ENCODE data around the gene ZSWIM2.
"Not testable (repeated sequence)": the region's sequence is repeated elsewhere in the genome, so short reads cannot be mapped to it uniquely, and the experiment has no call there.

Gene ZSWIM2, protein sequence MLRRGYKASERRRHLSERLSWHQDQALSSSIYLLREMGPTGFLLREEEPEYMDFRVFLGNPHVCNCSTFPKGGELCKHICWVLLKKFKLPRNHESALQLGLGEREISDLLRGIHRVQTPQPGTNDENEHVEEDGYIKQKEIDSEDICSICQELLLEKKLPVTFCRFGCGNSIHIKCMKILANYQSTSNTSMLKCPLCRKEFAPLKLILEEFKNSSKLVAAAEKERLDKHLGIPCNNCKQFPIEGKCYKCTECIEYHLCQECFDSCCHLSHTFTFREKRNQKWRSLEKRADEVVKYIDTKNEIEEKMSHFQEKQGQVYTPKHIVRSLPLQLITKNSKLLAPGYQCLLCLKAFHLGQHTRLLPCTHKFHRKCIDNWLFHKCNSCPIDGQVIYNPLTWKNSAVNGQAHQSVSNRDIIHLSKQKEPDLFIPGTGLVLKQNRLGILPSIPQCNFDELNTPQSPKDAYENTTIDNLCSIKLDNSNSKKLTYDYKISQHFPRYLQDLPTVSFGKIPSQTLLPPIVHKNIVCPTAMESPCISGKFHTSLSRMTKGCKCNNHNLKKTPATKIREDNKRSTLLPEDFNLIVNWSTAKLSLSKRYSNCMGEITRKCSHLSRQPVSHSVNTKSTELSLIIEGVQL

DNA sequence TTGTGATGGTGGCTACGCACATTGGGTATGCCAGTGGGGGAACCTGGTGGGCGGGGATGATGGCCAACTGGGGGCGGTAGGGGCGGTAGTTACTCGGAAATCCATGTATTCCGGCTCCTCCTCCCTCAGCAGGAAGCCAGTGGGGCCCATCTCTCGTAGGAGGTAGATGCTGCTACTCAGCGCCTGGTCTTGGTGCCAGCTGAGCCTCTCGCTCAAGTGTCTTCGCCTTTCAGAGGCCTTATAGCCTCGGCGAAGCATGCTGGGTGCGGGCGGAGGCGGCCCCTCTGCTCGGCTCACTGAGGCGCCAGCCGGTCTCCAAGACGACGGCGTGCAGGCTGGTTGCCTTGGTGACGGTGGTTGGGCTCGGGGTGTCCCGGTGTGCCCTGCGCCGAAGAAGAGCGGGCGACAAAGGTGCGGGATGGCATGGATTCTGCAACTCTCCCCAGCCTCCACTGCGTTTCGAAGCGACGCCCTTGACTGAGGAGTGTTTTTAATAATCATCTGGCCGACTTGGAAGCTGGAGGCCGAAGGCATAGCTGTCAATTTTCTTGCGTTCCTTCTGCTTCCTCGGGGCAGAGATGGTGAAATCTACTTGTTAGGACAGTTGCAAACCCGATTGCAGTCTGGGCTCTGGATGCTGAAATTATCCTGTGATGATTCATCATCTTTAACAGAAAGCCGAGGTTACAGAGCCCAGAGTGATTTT lies at the start of gene ZSWIM2:
Gene ZSWIM2, minus strand, starts transcription at position 298 of the 706 bp plus-strand sequence. Its CDS starts 40 bp downstream, at position 258.
- peak; percentile 86 for DNase-seq (ENCODE audit: low read depth, low spot score)

DNA sequence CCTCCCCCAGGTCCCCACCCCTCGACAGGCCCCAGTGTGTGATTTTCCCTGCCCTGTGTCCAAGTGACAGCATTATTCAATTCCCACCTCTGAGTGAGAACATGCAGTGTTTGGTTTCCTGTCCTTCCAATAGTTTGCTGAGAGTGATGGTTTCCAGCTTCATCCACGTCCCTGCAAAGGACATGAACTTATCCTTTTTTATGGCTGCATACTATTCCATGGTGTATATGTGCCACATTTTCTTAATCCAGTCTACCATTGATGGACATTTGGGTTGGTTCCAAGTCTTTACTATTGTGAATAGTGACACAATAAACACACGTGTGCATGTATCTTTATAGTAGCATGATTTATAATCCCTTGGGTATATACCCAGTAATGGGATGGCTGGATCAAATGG lies 47.2 kb upstream of the ZSWIM2 start:
- not testable (repeated sequence) for DNase-seq (ENCODE audit: low read depth, low spot score)

DNA sequence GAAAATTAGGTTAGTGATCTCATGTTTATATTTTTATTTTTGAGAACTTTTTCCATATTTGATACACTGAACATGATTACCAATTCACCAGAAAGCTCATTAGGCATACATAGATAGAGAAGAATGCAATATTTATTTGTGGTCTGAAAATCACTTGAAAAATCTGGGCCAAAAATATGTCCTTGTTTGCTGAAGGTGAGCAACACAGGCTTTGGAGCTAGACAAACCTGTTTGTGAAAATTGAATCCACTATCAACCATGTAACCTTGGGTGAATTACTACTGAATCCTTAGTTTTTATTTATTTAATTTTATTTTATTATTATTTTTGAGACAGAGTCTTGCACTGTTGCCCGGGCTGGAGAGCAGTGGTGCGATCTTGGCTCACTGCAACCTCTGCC lies 46.5 kb upstream of the ZSWIM2 start:
- no peak for DNase-seq (ENCODE audit: low read depth, low spot score)

DNA sequence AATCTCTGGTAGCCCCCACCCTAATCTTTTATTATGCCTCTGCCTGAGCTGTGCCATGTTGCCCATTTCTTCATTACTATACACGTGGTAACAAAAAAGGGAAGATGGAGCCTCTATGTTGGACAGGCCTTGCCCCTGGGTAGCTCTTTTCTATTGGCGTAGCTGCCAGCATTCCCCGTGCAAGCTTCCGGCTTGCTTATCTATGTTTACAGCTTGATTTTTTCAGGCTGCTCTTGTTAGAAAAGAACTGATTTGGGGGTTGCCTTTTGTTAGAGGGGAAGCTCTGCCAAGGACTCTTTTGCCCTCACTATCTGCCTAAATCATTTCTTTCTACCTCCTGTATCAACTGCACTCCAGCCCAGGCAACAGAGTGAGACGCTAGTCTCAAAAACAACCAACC lies 45.5 kb upstream of the ZSWIM2 start:
- no peak for DNase-seq (ENCODE audit: low read depth, low spot score)

DNA sequence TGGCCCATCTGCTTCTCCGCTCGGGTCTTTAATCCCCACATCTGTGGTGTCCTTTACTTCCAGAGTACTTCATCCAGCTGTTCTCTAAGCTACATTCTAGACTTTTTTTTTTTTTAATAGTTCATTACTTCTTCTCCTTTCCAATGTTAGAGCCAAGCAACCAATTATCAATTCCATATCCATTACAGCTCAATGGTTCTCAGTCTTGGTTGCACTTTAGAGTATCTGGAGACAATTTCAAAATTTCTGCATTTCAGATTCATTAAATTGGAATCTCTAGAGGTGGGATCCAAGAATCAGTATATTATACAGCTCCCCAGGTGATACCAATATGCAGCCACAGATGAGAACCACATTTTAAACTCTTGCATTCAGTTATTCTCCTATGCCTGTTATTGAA lies 43.9 kb upstream of the ZSWIM2 start:
- no peak for DNase-seq (ENCODE audit: low read depth, low spot score)

DNA sequence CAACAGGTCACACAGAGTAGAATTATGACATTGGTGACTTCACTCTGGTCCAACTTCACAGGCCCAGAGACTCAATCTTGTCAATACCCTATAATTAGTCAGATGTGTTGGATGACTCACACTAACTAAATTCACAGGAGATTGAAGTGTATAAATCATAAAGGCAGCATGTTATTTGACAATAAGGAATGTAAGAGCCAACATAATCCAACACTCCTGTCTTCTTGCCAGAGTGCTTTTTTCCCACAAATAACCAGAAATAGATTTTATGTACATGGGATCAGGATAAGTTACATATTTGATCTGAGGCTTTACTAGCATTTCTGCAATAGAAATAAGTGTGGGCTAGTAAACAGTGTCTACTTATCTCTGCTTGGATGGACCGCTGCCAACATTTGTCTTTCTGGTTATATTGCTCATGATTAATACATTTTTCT lies 42.2 kb upstream of the ZSWIM2 start:
- DNase-seq (ENCODE audit: low read depth, low spot score), result peak; percentile 7

DNA sequence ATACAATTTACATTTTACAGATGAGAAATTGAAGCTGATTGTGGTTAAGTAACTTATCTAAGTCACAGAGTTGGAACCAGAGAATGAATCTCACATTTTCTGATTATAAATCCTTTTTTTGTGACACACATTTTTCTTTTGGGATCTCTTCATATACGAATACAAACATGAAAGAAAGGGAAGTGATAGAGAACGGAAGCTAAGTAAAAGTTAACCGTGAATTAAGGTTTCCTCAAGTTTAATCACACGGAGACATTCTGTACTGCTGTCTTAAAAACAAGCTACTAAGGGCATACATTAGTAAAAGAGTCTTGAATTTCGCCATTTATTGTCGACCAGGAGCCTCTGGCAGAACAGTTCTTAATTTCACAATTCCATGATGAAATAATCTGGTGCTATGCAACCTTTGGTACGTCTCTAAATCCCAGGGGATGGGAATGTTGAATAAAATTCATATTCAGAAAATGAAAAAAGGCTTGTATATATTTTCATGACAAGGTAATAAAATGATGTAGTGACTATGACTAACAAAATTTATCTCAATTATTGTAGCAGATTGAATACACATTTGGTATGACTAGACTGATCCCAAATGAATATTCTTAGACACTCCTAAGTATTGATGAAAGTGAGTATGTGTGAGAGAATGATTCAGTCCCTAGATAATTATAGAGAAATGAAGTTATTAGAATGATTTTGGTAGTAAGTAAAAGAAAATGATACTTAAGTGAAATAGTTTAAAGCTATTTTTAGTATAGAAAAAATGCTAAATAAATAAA lies 40.3 kb upstream of the ZSWIM2 start:
- DNase-seq (ENCODE audit: low read depth, low spot score), result no peak

DNA sequence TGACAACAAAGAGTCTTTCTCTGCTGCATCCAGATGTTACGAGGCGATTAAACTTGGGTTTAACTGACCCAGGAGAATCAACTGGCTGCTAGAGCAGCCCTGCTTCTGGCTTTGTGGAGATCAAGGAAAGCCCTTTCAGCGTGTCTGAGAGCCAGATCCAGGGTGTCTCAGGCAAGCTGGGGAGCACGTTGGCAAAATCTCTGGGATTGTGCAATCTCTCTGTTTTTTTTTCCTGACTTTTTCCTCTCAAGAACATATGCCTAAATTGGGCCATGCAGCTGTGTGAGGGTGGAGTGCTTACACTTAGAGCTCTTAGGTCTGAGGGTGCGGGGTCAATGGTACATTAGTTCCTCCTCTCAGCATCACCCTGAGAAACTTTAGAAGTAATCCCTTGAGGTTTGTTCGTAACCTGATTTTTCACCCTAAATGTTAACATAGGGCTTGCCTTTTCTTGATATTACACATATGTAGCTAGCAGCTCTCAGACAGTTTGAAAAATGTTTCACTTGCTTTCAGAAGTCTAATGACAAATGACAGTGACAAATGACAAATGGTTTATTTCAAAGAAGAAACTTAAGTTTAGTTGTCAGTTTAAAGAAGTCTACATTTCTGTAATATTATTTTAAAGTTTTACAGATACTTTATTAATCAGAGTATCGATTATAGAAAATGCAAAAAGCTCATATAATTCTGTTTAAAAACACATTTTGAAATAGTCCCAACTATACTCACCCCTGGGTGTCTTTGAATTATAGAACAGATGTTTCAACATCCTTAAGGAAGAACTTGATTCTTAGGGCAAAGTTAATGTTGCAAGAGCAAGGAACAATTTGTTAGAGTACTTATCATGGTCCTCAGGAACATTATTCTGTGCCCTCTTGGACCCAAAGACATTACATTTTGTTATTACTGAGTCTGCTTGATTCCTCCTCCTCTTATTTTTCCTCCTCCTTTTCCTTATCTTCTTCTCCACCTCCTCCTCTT lies 38.4 kb upstream of the ZSWIM2 start:
- no peak for DNase-seq (ENCODE audit: low read depth, low spot score)

DNA sequence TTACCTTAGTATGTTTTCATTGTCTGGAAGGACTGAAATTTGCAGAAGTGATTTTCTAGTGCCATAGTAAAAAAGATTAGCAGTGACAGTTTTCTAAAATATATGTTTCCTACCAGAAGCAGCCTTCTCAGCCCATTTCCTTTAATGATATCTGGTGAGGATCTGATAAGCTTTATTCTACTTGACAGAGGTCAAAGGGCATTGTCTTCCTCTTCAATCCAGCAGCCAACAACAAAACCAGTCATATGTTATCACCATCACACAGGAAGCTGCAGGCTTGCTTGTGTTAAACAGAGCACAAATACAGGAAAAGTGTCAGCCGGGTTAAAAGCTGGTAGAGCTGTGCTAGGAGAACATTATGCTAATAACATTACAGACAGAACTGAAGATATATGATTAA lies 35.6 kb upstream of the ZSWIM2 start:
- no peak for DNase-seq (ENCODE audit: low read depth, low spot score)

DNA sequence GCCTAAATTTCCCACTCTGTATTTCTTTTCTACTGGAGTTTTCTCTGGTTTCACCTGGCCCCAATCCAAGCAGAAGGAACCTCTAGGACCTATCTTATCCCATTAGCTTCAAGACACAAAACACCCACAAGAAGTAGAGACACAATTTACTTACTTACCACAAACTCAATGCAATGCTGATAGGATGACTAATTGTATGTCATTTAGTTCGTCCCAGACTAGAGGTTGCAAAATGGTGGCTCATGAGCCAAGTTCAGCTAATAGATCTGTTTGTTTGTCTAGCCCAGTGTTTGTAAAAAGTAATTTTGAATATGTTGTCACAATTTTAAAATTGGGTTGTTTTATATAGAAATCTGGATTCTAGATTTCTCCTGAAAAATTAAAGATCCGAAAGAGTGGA lies 34.7 kb upstream of the ZSWIM2 start:
- no peak for DNase-seq (ENCODE audit: low read depth, low spot score)

DNA sequence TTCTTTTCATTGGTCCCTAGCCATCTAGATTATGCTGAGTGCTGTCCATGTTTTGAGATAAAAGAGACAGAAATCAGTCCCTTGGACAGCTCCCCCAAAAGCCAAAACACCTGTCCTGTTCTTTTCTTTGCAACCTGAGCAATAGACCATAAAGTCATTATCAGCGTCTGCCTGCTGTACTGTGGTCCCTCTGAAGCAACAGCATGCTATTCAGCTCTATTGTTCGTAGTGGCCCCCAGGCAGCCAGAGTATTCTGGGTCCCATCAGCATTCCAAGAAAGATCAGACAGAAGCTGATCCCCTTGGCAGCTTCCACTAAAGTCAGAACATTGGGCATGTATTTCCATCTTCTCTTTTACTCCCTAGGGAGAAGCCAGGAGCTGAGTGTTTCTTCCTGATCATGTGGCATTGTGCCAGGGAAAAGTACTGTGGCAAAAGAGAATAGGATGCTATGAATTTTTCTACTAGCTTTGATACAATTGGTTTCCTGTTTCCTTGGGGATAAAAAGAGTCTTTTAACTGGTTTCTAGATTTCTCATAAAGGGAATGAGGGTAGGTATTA lies 33.6 kb upstream of the ZSWIM2 start:
- no peak for DNase-seq (ENCODE audit: low read depth, low spot score)

DNA sequence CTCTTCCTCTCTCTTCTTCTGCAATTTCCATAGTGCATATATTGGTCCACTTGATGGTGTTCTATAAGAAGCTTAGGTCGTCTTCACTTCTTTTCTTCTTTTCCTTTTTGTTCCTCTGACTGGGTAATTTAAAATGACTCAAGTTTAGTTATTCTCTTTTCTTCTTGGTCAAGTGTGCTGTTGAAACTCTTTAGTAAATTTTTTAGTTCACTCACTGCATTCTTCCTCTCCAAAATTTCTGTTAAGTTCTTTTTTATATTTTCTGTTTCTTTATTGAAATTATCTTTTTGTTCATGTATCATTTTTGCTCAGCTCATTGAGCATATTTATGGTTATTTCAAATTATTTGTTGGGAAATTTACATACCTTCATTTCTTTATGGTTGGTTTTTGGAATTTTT lies 32.7 kb upstream of the ZSWIM2 start:
- DNase-seq (ENCODE audit: low read depth, low spot score), result no peak

DNA sequence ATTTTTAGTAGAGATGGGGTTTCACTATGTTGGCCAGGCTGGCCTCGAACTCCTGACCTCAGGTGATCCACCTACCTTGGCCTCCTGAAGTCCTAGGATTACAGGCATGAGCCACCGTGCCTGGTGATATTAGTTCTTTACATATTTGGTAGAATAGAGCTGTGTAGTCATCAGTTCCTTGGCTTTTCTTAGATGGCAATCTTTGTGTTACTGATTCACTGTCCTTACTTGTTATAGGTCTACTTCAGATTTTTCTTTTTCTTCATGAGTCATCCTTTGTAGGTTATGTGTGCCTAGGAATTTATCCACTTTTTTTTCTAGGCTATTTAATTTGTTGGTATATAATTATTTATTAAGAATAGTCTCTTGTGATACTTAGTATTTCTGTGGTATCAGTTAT lies 30.3 kb upstream of the ZSWIM2 start:
- no peak for DNase-seq (ENCODE audit: low read depth, low spot score)

DNA sequence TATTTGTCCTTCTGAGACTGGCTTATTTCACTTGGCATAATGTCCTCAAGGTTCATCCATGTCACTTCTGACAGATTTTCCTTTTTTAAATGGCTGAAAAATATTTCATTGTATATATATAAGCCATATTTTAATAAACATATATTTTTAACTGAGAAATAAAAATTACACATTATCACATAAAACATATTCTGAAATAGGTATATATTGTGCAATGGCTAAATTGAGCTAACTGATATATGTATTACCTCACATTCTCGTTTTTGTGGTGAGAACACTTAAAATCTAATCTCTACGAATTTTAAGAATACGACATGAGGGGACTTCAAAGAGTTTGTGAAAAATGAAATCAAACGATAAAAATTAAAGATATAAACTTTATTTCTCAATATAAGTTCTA lies 25.7 kb upstream of the ZSWIM2 start:
- no peak for DNase-seq (ENCODE audit: low read depth, low spot score)

DNA sequence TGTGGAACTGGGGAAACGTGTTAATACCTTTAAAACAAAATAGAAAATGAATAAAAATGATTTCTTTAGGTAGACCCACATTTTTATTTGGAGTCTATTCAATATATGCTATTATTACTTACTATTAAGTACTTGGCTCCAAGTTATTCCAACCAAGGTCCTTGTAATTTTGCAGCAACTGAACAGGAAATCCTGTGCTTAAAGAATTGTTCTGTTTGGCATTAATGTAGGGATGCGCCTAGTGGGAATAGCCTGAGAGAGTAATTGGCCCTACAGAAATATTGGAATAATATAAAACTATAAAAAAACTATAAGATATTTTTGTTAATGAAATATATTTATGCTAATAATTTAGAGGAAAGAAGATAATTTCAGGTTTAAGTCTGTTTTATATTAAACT lies 22.9 kb upstream of the ZSWIM2 start:
- no peak for DNase-seq (ENCODE audit: low read depth, low spot score)

DNA sequence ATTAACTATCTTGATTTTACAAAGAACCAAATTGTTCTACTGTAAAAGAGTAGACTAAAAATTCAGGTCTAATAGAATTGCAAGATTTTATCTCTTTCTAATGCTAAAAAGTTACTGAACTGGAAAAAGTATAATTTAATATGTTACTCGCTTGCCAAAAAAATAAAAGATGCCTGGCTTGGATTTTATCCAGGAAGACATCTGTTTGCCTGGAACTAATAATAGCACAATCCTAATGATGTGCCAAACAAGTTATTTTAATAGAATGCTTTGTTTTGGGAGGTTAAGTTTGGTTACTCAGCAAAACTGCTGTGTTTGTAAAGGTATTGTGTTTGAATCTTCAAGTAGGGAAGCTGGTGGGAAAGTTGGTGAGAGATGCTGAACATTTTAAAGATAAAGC lies 19.4 kb upstream of the ZSWIM2 start:
- no peak for DNase-seq (ENCODE audit: low read depth, low spot score)

DNA sequence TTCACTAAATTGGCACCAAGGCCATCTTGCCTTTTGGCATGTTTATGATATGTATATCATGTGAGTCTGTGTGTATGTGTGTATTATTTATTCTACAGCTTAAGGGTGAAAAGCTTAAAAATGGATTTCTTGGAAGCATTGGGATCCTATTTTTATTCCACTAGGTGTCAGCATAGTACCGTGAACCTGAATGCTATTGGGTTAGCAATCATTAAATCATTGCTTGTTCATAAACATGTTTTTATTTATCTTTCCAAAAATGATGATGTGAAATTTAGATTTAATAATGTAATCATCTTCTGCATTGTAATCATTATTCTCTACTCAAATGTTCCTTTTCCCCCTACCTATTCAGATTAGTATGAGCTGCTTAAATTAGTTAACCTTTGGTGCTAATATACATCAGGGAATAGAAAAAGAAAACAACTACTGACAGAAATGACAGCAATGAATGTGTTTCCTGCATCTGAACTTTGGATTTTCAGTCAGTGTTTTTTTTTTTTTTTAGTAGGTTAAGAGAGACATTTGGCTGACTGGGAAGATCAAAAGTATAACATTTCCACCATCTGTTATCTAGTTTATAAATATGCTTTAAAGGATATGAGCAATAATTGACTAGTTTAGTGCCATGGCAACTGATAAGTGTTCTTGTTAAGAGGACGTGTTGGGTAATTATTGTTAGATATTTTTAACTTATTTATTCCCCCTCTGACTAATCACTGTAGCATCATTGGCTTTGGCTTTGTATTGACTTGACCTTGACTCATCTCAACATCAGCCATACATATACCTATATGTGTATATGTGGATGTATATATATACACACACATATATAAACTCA lies 14.1 kb upstream of the ZSWIM2 start:
- DNase-seq (ENCODE audit: low read depth, low spot score), result peak; percentile 50

DNA sequence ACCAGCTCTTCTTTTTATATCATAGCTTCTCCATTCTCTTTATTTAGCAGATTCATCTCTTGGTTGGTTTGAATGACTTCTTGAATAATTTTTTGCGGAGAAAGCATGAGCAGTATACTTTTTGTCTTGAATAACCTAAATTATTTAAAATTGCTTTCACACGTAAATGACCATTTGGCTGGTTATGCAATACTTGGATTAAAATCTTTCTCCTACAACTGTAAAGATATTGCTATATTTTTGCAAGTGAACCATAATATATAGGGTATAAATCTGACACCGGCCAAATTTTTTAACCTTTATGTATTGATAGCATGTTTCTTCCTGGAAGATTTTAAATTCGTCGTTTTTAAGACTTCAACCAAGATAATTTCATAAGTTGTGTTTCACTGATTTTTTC lies 6.2 kb upstream of the ZSWIM2 start:
- no peak for DNase-seq (ENCODE audit: low read depth, low spot score)

DNA sequence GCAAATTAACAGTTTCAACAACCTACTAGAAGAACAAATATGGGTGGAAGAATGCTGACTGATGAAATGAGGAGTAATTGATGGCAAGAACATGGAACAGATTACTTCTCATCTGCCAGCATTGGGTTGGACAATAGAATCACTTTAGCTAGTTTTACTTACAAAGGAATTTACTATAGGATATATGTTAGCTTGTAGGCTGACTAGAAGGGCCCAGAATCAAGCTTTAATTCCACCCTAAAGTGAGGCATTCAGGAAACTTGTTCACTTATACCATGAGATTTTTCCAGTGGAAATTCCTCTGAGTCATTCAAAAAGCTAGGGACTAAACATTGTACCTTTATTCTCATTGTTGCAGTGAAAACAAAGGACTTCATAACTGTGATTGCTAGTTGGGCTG lies 5.0 kb upstream of the ZSWIM2 start:
- DNase-seq (ENCODE audit: low read depth, low spot score), result peak; percentile 50

Measured in astrocyte of the hippocampus (primary cell).